ENCODE measurements around the gene PVRIG.

- TF ChIP-seq, protein P1, sequence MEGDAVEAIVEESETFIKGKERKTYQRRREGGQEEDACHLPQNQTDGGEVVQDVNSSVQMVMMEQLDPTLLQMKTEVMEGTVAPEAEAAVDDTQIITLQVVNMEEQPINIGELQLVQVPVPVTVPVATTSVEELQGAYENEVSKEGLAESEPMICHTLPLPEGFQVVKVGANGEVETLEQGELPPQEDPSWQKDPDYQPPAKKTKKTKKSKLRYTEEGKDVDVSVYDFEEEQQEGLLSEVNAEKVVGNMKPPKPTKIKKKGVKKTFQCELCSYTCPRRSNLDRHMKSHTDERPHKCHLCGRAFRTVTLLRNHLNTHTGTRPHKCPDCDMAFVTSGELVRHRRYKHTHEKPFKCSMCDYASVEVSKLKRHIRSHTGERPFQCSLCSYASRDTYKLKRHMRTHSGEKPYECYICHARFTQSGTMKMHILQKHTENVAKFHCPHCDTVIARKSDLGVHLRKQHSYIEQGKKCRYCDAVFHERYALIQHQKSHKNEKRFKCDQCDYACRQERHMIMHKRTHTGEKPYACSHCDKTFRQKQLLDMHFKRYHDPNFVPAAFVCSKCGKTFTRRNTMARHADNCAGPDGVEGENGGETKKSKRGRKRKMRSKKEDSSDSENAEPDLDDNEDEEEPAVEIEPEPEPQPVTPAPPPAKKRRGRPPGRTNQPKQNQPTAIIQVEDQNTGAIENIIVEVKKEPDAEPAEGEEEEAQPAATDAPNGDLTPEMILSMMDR (IDR thresholded peaks at IDR 0.05; ENCODE audit: low read depth, low read length): no peak
- no peak for TF ChIP-seq POLR2A (IDR thresholded peaks at IDR 0.05; ENCODE audit: extremely low read depth, insufficient read length)
Measured at GRCh38 chr7:100171840-100172239, 47.9 kb upstream of the PVRIG start.

Data from NB4 (cell line).